HCT116 (cell line): Measurements from ENCODE around the gene CDHR3. TPM values are rescaled to one million over a fixed set of nuclear protein-coding genes. Genes with fewer than 3 reads are reported as not detected.

ENCODE experiments used
- ATAC-seq: fragments of 200-7000 bp; cut with Tn5 transposase; 2 replicates; pipeline ENCODE4 v1.9.1; 2020; ENCODE audit warnings: mild to moderate bottlenecking, moderate library complexity
- BruUV-seq: library from RNA; stranded (reverse); fragments of 400-500 nt; replicated peaks from 2 replicates; lab custom pipeline; 2021; lab: Mats Ljungman, UMichigan
- CTCF ChIA-PET: fragments of 300-600 bp; sonication (Branson Sonifier 250); formaldehyde crosslinking; loops from one replicate; lab custom pipeline; 2021; ENCODE audit warnings: antibody characterized with exemption; lab: Charles Lee
- POLR2A ChIA-PET: fragments of 300-600, 350-600 bp; sonication (Branson Sonifier 250); formaldehyde crosslinking; loops from one replicate; lab custom pipeline; 2021; ENCODE audit warnings: antibody characterized with exemption; lab: Charles Lee
- RAD21 ChIA-PET, 2 experiments: fragments of 300-600 bp; sonication (Branson Sonifier 250); formaldehyde crosslinking; loops; one replicate each; lab custom pipeline; 2023; ENCODE audit warnings: low total read pairs in 2 of 2; ENCODE audit not compliant: uncharacterized antibody in 2 of 2, unreplicated experiment in 2 of 2, low non-redundant PET in 1 of 2; lab: Charles Lee
- DNase-seq: peaks from one replicate; pipeline ENCODE4 v3.0.0-alpha.2; 2010; ENCODE audit warnings: low read depth, low spot score
- H2AFZ ChIP-seq: fragments of 200-600 bp; shearing (Covaris generic), sonication (generic); 2 replicates; pipeline ENCODE4 v1.6.1; 2017; ENCODE audit warnings: low read depth, mixed run types, mixed read lengths, antibody characterized with exemption, low read length; ENCODE audit not compliant: poor library complexity, severe bottlenecking
- H3K27ac ChIP-seq: 2 replicates; pipeline ENCODE4 v1.5.1; 2012; ENCODE audit warnings: low read depth, low read length
- H3K27me3 ChIP-seq: fragments of 200-600 bp; sonication (generic); 2 replicates; pipeline ENCODE4 v1.6.1; 2016; ENCODE audit warnings: mixed run types, low read length, mixed read lengths; ENCODE audit not compliant: insufficient read depth
- H3K36me3 ChIP-seq, 2 experiments: fragments of 200-500 bp in 1 of 2; fragments of 200-600 bp in 1 of 2; sonication (Bioruptor generic) in 1 of 2; sonication (generic) in 1 of 2; 2 replicates each; pipeline versions ENCODE4 v1.5.1 to v1.6.1; 2014 to 2016; ENCODE audit warnings: low read length in 2 of 2, inconsistent platforms in 1 of 2, mixed read lengths in 1 of 2, mixed run types in 1 of 2; ENCODE audit not compliant: insufficient read depth in 2 of 2, control insufficient read depth in 1 of 2
- H3K4me1 ChIP-seq, 2 experiments: fragments of 200-600 bp in 1 of 2; sonication (generic) in 1 of 2; 2 replicates each; pipeline versions ENCODE4 v1.5.1 to v1.6.1; 2012 to 2017; ENCODE audit warnings: low read length in 2 of 2, inconsistent platforms in 1 of 2, mild to moderate bottlenecking in 1 of 2, mixed read lengths in 1 of 2, mixed run types in 1 of 2, moderate library complexity in 1 of 2; ENCODE audit not compliant: insufficient read depth in 2 of 2, control insufficient read depth in 1 of 2
- H3K4me2 ChIP-seq: fragments of 200-600 bp; sonication (generic); 2 replicates; pipeline ENCODE4 v1.6.1; 2017; ENCODE audit warnings: mixed run types, low read length, mixed read lengths
- H3K4me3 ChIP-seq, 2 experiments: fragments of 200-600 bp in 1 of 2; sonication (generic) in 1 of 2; replicated peaks in 1 of 2; 2 replicates each; pipeline ENCODE4 v1.5.1; 2011 to 2016; ENCODE audit warnings: low read length in 2 of 2, control low read depth in 1 of 2, low read depth in 1 of 2, mild to moderate bottlenecking in 1 of 2, mixed read lengths in 1 of 2, mixed run types in 1 of 2
- H3K79me2 ChIP-seq: fragments of 200-600 bp; sonication (generic); 2 replicates; pipeline ENCODE4 v1.6.1; 2017; ENCODE audit warnings: mild to moderate bottlenecking, mixed run types, low read length, moderate library complexity, mixed read lengths; ENCODE audit not compliant: insufficient read depth
- H3K9ac ChIP-seq: fragments of 200-600 bp; sonication (generic); 2 replicates; pipeline ENCODE4 v1.6.1; 2016; ENCODE audit warnings: low read length, mixed read lengths
- H3K9me2 ChIP-seq: fragments of 200-600 bp; sonication (generic), shearing (Covaris generic); 2 replicates; pipeline ENCODE4 v1.6.1; 2017; ENCODE audit warnings: mixed run types, mild to moderate bottlenecking, moderate library complexity; ENCODE audit not compliant: insufficient read depth
- H3K9me3 ChIP-seq, 2 experiments: fragments of 200-500 bp in 1 of 2; fragments of 200-600 bp in 1 of 2; sonication (Bioruptor generic) in 1 of 2; sonication (generic) in 1 of 2; 2 replicates each; pipeline ENCODE4 v1.6.1; 2014 to 2017; ENCODE audit warnings: low read length in 2 of 2, mixed read lengths in 2 of 2, inconsistent platforms in 1 of 2, low read depth in 1 of 2, mild to moderate bottlenecking in 1 of 2, mixed run types in 1 of 2, moderate library complexity in 1 of 2; ENCODE audit not compliant: control insufficient read depth in 1 of 2, insufficient read depth in 1 of 2
- H4K20me1 ChIP-seq: fragments of 200-600 bp; sonication (generic), shearing (Covaris generic); 2 replicates; pipeline ENCODE4 v1.6.1; 2017; ENCODE audit warnings: mixed run types, mild to moderate bottlenecking, moderate library complexity; ENCODE audit not compliant: insufficient read depth
- ELF1 ChIP-seq: IDR thresholded peaks from 2 replicates; pipeline ENCODE4 v1.6.1; 2012; ENCODE audit warnings: low read depth, borderline replicate concordance
- FOSL1 ChIP-seq: IDR thresholded peaks from 2 replicates; pipeline ENCODE4 v1.6.1; 2012; ENCODE audit warnings: low read depth
- JUND ChIP-seq: IDR thresholded peaks from 2 replicates; pipeline ENCODE4 v1.6.1; 2012
- YY1 ChIP-seq: IDR thresholded peaks from 2 replicates; pipeline ENCODE4 v1.6.1; 2011; ENCODE audit warnings: low read length, low read depth, moderate library complexity, mild to moderate bottlenecking; ENCODE audit not compliant: insufficient replicate concordance; ENCODE audit errors: extremely low read depth
- intact Hi-C: fragments of 100-400 bp; cut with micrococcal nuclease; formaldehyde crosslinking; loops from 2 replicates; pipeline ENCODE4 v1.10.0; 2022
- total RNA-seq: library from RNA; stranded (reverse); gene quantifications from one replicate; pipeline ENCODE4 v1.2.1, GENCODE V29; 2021; ENCODE audit not compliant: unreplicated experiment
- TF ChIP-seq, protein P1 (sequence below): IDR thresholded peaks from 2 replicates; pipeline ENCODE4 v1.6.1; 2012; ENCODE audit warnings: low read depth
- TF ChIP-seq, protein P2 (sequence below), 3 experiments: fragments of 200-600 bp in 1 of 3; sonication (generic) in 1 of 3; IDR thresholded peaks in 2 of 3; conservative IDR thresholded peaks in 1 of 3; 2 replicates each; pipeline ENCODE4 v1.5.1; 2012 to 2017; ENCODE audit warnings: low read depth in 2 of 3, low read length in 2 of 3, antibody characterized with exemption in 1 of 3, borderline replicate concordance in 1 of 3, control low read depth in 1 of 3, mild to moderate bottlenecking in 1 of 3, mixed read lengths in 1 of 3, mixed run types in 1 of 3, moderate library complexity in 1 of 3; ENCODE audit not compliant: insufficient read depth in 1 of 3
- TF ChIP-seq, protein P3 (sequence below): IDR thresholded peaks from 2 replicates; pipeline ENCODE4 v1.6.1; 2012
- TF ChIP-seq, protein P4 (sequence below): IDR thresholded peaks from 2 replicates; pipeline ENCODE4 v1.6.1; 2011; ENCODE audit warnings: mild to moderate bottlenecking, low read length, moderate library complexity; ENCODE audit not compliant: insufficient replicate concordance; ENCODE audit errors: extremely low read depth
- TF ChIP-seq, protein P5 (sequence below): IDR thresholded peaks from 2 replicates; pipeline ENCODE4 v1.6.1; 2012

The CDHR3 gene
- total RNA-seq, 1 experiment from 2014 or later: 5.5 TPM

DNA sequence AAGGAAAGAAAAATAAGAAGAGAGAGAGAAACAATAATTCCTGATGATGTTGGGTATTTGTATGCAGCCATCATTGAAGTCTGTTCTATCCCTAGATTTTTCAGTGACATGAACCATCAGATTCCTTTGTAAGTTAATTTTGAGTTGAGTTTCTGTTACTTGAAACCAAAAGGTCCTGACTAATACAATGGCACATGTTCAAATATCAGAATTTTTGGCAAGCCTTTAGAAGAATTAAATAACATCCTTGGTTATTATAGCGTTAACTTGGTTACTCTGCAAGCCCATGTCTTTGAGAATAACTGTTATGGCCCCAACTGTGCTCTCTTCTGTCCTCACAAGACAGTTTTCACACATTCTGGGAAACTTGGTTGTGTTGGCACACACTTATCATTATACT, 82.5 kb downstream of the CDHR3 start:
- Histone ChIP-seq H2AFZ (no peak overlapping the region), H3K27me3 (no peaks in the 10 kb centered on the region), H3K4me1 (peaks cover 0 to 12% of the 10 kb centered on the region in 2 experiments; a peak in 2 of 4 replicates), H4K20me1 (no peaks in the 10 kb centered on the region), H3K9me3 (no peaks in the 10 kb centered on the region), H3K27ac (no peak overlapping the region), H3K36me3 (no peaks in the 10 kb centered on the region), H3K9me2 (no peaks in the 10 kb centered on the region), H3K79me2 (no peaks in the 10 kb centered on the region), H3K4me3 (no peak overlapping the region), H3K4me2 (no peak overlapping the region), H3K9ac (no peak overlapping the region)
- TF ChIP-seq, protein P1, sequence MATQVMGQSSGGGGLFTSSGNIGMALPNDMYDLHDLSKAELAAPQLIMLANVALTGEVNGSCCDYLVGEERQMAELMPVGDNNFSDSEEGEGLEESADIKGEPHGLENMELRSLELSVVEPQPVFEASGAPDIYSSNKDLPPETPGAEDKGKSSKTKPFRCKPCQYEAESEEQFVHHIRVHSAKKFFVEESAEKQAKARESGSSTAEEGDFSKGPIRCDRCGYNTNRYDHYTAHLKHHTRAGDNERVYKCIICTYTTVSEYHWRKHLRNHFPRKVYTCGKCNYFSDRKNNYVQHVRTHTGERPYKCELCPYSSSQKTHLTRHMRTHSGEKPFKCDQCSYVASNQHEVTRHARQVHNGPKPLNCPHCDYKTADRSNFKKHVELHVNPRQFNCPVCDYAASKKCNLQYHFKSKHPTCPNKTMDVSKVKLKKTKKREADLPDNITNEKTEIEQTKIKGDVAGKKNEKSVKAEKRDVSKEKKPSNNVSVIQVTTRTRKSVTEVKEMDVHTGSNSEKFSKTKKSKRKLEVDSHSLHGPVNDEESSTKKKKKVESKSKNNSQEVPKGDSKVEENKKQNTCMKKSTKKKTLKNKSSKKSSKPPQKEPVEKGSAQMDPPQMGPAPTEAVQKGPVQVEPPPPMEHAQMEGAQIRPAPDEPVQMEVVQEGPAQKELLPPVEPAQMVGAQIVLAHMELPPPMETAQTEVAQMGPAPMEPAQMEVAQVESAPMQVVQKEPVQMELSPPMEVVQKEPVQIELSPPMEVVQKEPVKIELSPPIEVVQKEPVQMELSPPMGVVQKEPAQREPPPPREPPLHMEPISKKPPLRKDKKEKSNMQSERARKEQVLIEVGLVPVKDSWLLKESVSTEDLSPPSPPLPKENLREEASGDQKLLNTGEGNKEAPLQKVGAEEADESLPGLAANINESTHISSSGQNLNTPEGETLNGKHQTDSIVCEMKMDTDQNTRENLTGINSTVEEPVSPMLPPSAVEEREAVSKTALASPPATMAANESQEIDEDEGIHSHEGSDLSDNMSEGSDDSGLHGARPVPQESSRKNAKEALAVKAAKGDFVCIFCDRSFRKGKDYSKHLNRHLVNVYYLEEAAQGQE: no peak
- TF ChIP-seq, protein P2, sequence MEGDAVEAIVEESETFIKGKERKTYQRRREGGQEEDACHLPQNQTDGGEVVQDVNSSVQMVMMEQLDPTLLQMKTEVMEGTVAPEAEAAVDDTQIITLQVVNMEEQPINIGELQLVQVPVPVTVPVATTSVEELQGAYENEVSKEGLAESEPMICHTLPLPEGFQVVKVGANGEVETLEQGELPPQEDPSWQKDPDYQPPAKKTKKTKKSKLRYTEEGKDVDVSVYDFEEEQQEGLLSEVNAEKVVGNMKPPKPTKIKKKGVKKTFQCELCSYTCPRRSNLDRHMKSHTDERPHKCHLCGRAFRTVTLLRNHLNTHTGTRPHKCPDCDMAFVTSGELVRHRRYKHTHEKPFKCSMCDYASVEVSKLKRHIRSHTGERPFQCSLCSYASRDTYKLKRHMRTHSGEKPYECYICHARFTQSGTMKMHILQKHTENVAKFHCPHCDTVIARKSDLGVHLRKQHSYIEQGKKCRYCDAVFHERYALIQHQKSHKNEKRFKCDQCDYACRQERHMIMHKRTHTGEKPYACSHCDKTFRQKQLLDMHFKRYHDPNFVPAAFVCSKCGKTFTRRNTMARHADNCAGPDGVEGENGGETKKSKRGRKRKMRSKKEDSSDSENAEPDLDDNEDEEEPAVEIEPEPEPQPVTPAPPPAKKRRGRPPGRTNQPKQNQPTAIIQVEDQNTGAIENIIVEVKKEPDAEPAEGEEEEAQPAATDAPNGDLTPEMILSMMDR (IDR thresholded peaks at IDR 0.05 in 2 of 3, conservative IDR thresholded peaks at IDR 0.05 in 1 of 3; ENCODE audit: borderline replicate concordance in 1 of 3, insufficient read depth in 1 of 3, low read depth in 2 of 3, low read length in 2 of 3): no peak
- TF ChIP-seq ELF1 (no peak), FOSL1 (no peak), YY1 (no peak), JUND (no peak)
- TF ChIP-seq, protein P3, sequence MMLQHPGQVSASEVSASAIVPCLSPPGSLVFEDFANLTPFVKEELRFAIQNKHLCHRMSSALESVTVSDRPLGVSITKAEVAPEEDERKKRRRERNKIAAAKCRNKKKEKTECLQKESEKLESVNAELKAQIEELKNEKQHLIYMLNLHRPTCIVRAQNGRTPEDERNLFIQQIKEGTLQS: no peak
- TF ChIP-seq, protein P4, sequence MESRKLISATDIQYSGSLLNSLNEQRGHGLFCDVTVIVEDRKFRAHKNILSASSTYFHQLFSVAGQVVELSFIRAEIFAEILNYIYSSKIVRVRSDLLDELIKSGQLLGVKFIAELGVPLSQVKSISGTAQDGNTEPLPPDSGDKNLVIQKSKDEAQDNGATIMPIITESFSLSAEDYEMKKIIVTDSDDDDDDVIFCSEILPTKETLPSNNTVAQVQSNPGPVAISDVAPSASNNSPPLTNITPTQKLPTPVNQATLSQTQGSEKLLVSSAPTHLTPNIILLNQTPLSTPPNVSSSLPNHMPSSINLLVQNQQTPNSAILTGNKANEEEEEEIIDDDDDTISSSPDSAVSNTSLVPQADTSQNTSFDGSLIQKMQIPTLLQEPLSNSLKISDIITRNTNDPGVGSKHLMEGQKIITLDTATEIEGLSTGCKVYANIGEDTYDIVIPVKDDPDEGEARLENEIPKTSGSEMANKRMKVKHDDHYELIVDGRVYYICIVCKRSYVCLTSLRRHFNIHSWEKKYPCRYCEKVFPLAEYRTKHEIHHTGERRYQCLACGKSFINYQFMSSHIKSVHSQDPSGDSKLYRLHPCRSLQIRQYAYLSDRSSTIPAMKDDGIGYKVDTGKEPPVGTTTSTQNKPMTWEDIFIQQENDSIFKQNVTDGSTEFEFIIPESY: no peak
- TF ChIP-seq, protein P5, sequence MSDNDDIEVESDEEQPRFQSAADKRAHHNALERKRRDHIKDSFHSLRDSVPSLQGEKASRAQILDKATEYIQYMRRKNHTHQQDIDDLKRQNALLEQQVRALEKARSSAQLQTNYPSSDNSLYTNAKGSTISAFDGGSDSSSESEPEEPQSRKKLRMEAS: no peak
- BruUV-seq: no TSS peak
- no peak for ATAC-seq
- RAD21 ChIA-PET: no interaction called here
- POLR2A ChIA-PET: no interaction called here
- CTCF ChIA-PET: no interaction called here
- intact Hi-C loops: loop anchor here (10.0 kb wide), 1 partner anchor 461 kb away; the partner anchor contains the start of gene EFCAB10
- no peak for DNase-seq
